Dermis blood vessel endothelial cell (primary cell): ENCODE data around the gene ATF2. TPM values are rescaled to one million over a fixed set of nuclear protein-coding genes. Genes with fewer than 3 reads are reported as not detected.
A peak's percentile ranks its signal among the peaks of the same experiment; 100 is the strongest.

Experiments
- DNase-seq: peaks from one replicate; pipeline ENCODE4 v3.0.0; 2010
- total RNA-seq: library from RNA; depleted of rRNA; stranded (reverse); fragments of >200 nt; gene quantifications from 2 replicates; pipeline ENCODE4 v1.2.3, GENCODE V29; 2014

ATF2 gene
- total RNA-seq: 56.8 and 66.5 TPM in 2 replicates

GRCh38 chr2:175167792-175168563 is at the start of gene ATF2:
Gene ATF2 (minus strand): TSS chr2:175168203. CDS start chr2:175136443, 31,760 bp downstream.
- peak; percentile 100 for DNase-seq

- DNase-seq: no peak
Measured at GRCh38 chr2:175207741-175208438, 39.9 kb upstream of the ATF2 start.

- no peak for DNase-seq
Measured at GRCh38 chr2:175206866-175207265, 38.9 kb upstream of the ATF2 start.

- DNase-seq: peak; percentile 2
Measured at GRCh38 chr2:175205523-175205922, 37.5 kb upstream of the ATF2 start.

- DNase-seq: peak; percentile 67
Measured at GRCh38 chr2:175203621-175204496, 35.9 kb upstream of the ATF2 start.

GRCh38 chr2:175195012-175195411 is 27.0 kb upstream of the ATF2 start:
- no peak for DNase-seq

GRCh38 chr2:175188761-175189160 is 20.8 kb upstream of the ATF2 start:
- no peak for DNase-seq

- peak; percentile 23 for DNase-seq
Measured at GRCh38 chr2:175187378-175187777, 19.4 kb upstream of the ATF2 start.

- DNase-seq: no peak
Measured at GRCh38 chr2:175183674-175184073, 15.7 kb upstream of the ATF2 start.

GRCh38 chr2:175181877-175182308 is 13.9 kb upstream of the ATF2 start:
- DNase-seq: no peak

GRCh38 chr2:175181104-175181876 is 13.3 kb upstream of the ATF2 start, which contains the start of gene ATP5MC3:
Gene ATP5MC3 (minus strand): TSS chr2:175181710. CDS start chr2:175181393, 317 bp downstream.
- DNase-seq: peak; percentile 89

GRCh38 chr2:175180701-175181103 is 12.7 kb upstream of the ATF2 start:
- peak; percentile 58 for DNase-seq

GRCh38 chr2:175176624-175177023 is 8.6 kb upstream of the ATF2 start:
- no peak for DNase-seq

- DNase-seq: no peak
Measured at GRCh38 chr2:175175896-175176295, 7.9 kb upstream of the ATF2 start.

- DNase-seq: no peak
Measured at GRCh38 chr2:175175320-175175719, 7.3 kb upstream of the ATF2 start.

- DNase-seq: no peak
Measured at GRCh38 chr2:175170659-175171304, 2.8 kb upstream of the ATF2 start.

- DNase-seq: no peak
Measured at GRCh38 chr2:175169191-175169590, 1.2 kb upstream of the ATF2 start.

- DNase-seq: no peak
Measured at GRCh38 chr2:175168564-175168945, 552 bp upstream of the ATF2 start.

GRCh38 chr2:175167076-175167791 is 769 bp downstream of the ATF2 start:
- peak; percentile 57 for DNase-seq

- DNase-seq: no peak
Measured at GRCh38 chr2:175166216-175166824, 1.7 kb downstream of the ATF2 start.
